Adipose tissue (tissue), 3 donors: ENCODE results near the gene PPP1R8. TPM values are rescaled to one million over a fixed set of nuclear protein-coding genes. Genes with fewer than 3 reads are reported as not detected.
A peak's percentile ranks its signal among the peaks of the same experiment; 100 is the strongest.
"Not testable (repeated sequence)": the region's sequence is repeated elsewhere in the genome, so short reads cannot be mapped to it uniquely, and the experiment has no call there.

Experiments
- H3K27ac ChIP-seq: one replicate; pipeline ENCODE4 v1.5.1; 2013; ENCODE audit warnings: low read depth, low read length
- WGBS, 3 donors: extraction: QIAGEN DNeasy Blood & Tissue Kit; methylation state at CpG; one replicate each; pipeline ENCODE4 v1.1.7; 2013; 5-methylcytosine and 5-hydroxymethylcytosine counted together
- polyA plus RNA-seq, 3 donors: library from polyadenylated mRNA; stranded (reverse); fragments of 200-250 nt; gene quantifications; one replicate each; pipeline ENCODE4 v1.2.3, GENCODE V29; 2013
- donor health status: healthy with polysubstance abuse.
- donor health status: Bipolar disorder and iron deficiency.
- donor health status: healthy.

PPP1R8 gene
- polyA plus RNA-seq, 3 donors = 12.3 to 27.6 (median 26.9) TPM

DNA sequence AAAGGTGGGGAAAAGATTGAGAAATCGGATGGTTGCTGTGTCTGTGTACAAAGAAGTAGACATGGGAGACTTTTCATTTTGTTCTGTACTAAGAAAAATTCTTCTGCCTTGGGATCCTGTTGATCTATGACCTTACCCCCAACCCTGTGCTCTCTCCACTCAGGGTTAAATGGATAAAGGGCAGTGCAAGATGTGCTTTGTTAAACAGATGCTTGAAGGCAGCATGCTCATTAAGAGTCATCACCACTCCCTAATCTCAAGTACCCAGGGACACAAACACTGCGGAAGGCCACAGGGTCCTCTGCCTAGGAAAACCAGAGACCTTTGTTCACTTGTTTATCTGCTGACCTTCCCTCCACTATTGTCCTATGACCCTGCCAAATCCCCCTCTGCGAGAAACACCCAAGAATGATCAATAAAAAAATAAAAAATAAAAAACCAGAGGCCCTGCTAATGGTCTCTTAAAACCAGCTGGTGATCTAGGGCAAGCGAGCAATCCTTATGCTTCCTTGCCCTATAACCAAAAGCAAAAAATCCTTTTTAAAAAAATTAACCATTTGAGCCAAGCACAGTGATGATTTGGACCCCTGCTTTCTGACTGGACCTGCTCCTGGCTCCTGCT, 1.1 kb upstream of the PPP1R8 start:
- WGBS, 3 donors = 65 to 93% (median 93%) methylated on average over 3 of the region's 4 CpGs
- H3K27ac ChIP-seq = not testable (repeated sequence)

GRCh38 chr1:27831568-27832410, 1.2 kb downstream of the PPP1R8 start:
- 41 to 52% (median 51%) methylated on average over 10 of the region's 10 CpGs for WGBS, 3 donors
- H3K27ac ChIP-seq = no peak overlapping the region

GRCh38 chr1:27832762-27833161, 2.2 kb downstream of the PPP1R8 start:
- 74 to 87% (median 82%) methylated on average over 2 of the region's 2 CpGs for WGBS, 3 donors
- no peak overlapping the region for H3K27ac ChIP-seq

DNA sequence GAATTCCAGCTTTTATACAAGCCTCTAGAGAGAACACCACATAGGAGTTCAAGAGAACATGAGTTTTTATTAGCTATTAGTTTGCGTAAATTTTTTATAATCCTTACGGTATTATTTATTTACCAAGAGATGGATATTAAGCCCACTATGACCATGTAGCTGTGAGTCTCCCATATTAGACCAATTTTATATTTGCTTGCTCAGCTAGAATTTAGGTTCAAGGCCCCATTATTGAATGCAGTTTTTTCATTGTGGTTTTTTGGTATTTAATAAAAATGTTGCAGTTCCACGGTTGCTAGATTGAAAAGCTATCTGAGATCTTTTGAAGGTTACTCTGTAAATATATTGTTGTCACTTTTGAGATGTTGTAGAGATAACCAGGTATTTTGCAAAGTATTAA, 2.9 kb downstream of the PPP1R8 start:
- 77 to 94% (median 91%) methylated on average over 3 of the region's 3 CpGs for WGBS, 3 donors

GRCh38 chr1:27835046-27835445, 4.5 kb downstream of the PPP1R8 start:
- H3K27ac ChIP-seq = no peak overlapping the region

More for the DNA sequence above, 2.9 kb downstream of the PPP1R8 start:
- H3K27ac ChIP-seq = no peak overlapping the region

DNA sequence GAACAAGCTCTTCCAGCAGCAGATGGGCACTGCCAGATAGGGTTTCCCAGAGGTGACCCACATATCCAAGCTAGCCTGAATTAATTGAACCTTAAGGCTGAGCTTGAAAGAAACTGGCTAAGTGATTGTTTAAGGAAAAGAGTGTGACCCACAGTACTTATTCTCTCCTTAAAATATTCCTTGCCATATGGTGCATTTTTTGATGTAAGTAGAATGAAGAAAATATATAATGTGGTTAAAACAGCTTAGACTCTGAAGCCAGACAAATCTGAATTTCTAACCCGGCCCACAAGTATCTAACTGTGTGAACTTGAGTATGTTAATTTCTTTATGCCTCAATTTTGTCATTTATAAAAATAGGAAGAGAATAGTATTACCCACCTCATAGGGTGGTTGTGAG, 4.9 kb downstream of the PPP1R8 start:
- H3K27ac ChIP-seq = no peak overlapping the region
- 94 to 100% (median 100%) methylated on average over 1 of the region's 1 CpG for WGBS, 3 donors

DNA sequence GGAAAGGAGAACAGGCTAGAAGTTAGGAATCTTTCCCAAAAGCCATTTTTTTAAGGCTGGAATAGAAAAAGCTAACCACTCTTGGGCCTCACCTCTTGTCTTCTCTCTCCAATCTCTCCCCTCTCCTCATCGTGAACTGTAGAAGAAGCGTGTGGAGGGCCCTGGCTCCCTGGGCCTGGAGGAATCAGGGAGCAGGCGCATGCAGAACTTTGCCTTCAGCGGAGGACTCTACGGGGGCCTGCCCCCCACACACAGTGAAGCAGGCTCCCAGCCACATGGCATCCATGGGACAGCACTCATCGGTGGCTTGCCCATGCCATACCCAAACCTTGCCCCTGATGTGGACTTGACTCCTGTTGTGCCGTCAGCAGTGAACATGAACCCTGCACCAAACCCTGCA, 19.4 kb downstream of the PPP1R8 start:
- 95 to 100% (median 96%) methylated on average over 7 of the region's 7 CpGs for WGBS, 3 donors
- no peak overlapping the region for H3K27ac ChIP-seq

GRCh38 chr1:27855085-27855484, 24.5 kb downstream of the PPP1R8 start:
- 90 to 94% (median 90%) methylated on average over 6 of the region's 6 CpGs for WGBS, 3 donors
- H3K27ac ChIP-seq = no peak overlapping the region

DNA sequence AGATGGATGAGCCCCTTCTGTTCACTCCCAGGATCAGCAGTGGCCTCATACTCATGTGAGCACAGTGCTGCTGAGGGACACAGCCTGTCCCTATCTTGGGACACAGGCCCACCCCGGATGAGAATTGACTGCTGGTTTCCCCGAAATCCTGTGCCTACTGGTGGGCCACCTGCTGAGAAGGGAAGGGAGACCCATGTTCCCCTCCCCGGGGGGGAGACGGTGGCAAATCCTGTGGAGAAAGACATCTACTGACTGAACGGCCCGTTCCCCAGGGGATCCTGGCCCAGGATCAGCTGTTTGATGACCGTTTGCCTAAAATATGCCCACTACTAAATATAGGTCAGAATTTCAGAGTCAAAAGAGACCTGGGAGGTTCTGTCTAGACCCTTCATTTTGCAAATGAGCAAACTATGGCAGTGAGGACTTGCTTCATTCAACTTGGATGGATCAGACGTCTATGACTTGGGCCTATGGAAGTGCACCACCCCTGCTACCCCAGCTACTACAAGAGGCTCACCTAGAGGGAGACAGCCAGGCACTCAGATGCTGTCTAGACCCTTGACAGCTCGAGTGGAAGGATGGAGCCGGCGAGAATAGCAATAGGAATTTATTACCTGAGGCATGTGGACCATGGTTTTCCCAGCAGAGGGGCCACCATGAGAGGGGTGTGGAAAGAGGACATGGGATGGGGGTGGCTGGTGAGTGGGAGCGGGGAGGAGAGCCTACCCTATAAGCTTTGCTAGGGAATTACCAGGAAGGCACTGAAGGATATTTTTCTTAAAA, 26.2 kb downstream of the PPP1R8 start:
- H3K27ac ChIP-seq = no peak overlapping the region
- WGBS, 3 donors = 70 to 77% (median 76%) methylated on average over 12 of the region's 12 CpGs

- H3K27ac ChIP-seq = not testable (repeated sequence)
- 72 to 82% (median 75%) methylated on average over 11 of the region's 11 CpGs for WGBS, 3 donors
Measured at GRCh38 chr1:27857552-27857951, 27.0 kb downstream of the PPP1R8 start.

GRCh38 chr1:27858072-27858948, 27.7 kb downstream of the PPP1R8 start:
- 25 to 40% (median 26%) methylated on average over 10 of the region's 10 CpGs for WGBS, 3 donors
- H3K27ac ChIP-seq = no peak overlapping the region

DNA sequence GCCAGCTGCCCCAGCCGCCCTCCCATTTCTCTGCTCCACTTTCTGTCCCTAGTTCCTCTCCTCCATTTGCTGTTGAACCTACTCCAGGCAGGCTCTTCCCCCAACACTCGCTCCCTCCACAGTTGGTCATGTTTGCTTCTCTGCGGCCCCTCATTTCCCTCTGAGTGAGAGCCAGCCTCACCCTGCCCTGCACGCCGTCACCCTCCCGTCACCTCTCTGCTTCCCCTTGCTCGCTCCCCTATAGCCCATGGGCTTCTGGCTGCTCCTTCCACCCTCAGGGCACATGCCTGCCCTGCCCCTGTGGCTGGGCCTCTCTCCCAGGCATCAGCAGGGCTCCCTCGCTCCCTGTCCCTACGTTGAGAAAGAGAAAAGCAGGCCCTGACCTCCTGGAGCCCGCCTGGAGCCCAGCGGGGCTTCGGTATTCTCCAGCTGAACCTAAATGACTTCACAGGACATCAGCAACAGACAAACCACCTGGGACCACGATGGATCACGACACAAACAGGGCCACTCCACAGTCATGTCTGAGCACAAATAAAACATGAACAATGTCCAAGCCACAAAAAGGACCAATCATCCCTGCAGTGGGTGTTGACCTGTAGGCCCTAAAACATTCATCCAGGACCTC, 28.5 kb downstream of the PPP1R8 start:
- no peak overlapping the region for H3K27ac ChIP-seq
- WGBS, 3 donors = 75 to 89% (median 80%) methylated on average over 14 of the region's 14 CpGs

DNA sequence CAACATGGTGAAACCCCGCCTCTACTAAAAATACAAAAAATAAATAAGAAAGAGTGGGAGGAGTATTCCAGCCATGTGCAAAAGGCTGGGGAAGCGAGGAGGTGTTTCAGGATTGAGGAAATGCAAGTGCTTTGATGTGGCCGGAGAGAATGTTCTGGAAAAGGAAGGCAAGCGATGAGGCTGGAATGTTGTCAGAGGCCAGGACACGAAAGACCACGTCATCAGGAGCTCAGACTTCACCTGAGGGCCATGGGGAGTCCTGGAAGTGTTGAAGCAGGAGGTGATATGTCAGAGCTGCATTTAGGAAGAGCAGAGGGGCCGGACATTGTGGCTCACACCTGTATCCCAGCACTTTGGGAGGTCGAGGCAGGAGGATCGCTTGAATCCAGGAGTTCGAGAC, 30.9 kb downstream of the PPP1R8 start:
- WGBS, 3 donors = 89 to 96% (median 95%) methylated on average over 10 of the region's 10 CpGs
- H3K27ac ChIP-seq = no peak overlapping the region

- H3K27ac ChIP-seq = no peak overlapping the region
- 83 to 85% (median 83%) methylated on average over 3 of the region's 3 CpGs for WGBS, 3 donors
Measured at GRCh38 chr1:27862004-27862403, 31.4 kb downstream of the PPP1R8 start.

GRCh38 chr1:27862671-27863537, 32.3 kb downstream of the PPP1R8 start:
- peak overlapping the region; percentile 14 for H3K27ac ChIP-seq
- 70 to 82% (median 72%) methylated on average over 9 of the region's 9 CpGs for whole genome bisulfite sequencing, 3 donors

GRCh38 chr1:27863538-27863915, 32.9 kb downstream of the PPP1R8 start:
- WGBS, 3 donors = 69 to 88% (median 74%) methylated on average over 1 of the region's 1 CpG
- peak overlapping the region; percentile 14 for H3K27ac ChIP-seq

DNA sequence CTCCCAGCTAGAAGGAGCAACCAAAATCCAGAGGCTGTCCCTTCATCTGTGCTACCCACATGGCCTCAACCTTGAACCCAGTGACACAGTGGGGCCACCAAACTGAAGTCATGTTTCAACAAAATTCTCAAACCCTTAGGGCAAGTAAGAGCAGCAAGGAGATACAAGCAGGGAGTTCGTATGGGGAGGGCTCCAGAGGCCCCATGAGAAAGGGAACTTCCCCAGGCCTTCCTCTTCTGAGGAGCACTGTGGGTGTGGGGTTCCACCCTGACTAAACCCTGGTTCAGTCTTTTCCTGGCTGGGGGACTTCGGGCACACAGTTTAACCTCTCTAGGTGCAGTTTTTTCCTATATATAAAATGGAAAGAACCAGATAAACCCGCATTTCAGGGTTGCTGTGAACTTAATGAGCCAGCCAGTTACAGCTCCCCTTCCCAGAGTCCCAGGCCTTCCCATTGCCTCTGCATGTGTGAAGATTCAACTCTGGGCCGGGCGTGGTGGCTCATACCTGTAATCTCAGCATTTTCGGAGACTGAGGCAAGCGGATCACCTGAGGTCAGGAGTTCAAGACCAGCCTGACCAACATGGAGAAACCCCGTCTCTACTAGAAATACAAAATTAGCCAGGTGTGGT, 33.8 kb downstream of the PPP1R8 start:
- WGBS, 3 donors = 71 to 79% (median 74%) methylated on average over 8 of the region's 8 CpGs

More for the DNA sequence above, 33.8 kb downstream of the PPP1R8 start:
- no peak overlapping the region for H3K27ac ChIP-seq
